Fibroblast of lung (primary cell): ENCODE measurements around the gene PANK4.

Experiments
- EZH2 ChIP-seq: IDR thresholded peaks from 2 replicates; pipeline ENCODE4 v1.5.1; 2012; ENCODE audit warnings: low read length, control low read depth, mild to moderate bottlenecking; ENCODE audit errors: missing control alignments
- TF ChIP-seq, protein P1 (sequence below), 2 donors: IDR thresholded peaks in 1 of 2; conservative IDR thresholded peaks in 1 of 2; 1 replicate in 1 of 2; 2 replicates in 1 of 2; pipeline ENCODE4 v1.5.1; 2011 to 2012; ENCODE audit warnings: low read length in 2 of 2, control low read depth in 1 of 2, inconsistent platforms in 1 of 2, low read depth in 1 of 2, mild to moderate bottlenecking in 1 of 2

- TF ChIP-seq, protein P1, sequence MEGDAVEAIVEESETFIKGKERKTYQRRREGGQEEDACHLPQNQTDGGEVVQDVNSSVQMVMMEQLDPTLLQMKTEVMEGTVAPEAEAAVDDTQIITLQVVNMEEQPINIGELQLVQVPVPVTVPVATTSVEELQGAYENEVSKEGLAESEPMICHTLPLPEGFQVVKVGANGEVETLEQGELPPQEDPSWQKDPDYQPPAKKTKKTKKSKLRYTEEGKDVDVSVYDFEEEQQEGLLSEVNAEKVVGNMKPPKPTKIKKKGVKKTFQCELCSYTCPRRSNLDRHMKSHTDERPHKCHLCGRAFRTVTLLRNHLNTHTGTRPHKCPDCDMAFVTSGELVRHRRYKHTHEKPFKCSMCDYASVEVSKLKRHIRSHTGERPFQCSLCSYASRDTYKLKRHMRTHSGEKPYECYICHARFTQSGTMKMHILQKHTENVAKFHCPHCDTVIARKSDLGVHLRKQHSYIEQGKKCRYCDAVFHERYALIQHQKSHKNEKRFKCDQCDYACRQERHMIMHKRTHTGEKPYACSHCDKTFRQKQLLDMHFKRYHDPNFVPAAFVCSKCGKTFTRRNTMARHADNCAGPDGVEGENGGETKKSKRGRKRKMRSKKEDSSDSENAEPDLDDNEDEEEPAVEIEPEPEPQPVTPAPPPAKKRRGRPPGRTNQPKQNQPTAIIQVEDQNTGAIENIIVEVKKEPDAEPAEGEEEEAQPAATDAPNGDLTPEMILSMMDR (conservative IDR thresholded peaks at IDR 0.05 in 1 of 2, IDR thresholded peaks at IDR 0.05 in 1 of 2; ENCODE audit: low read depth in 1 of 2, low read length in 2 of 2): no peak
- TF ChIP-seq EZH2: peak; percentile 99
Measured at GRCh38 chr1:2529784-2530512, 3.6 kb upstream of the PANK4 start, which contains the start of gene HES5.
